Dermis microvascular lymphatic vessel endothelial cell (primary cell): ENCODE measurements around the gene IGF2BP2. TPM values are rescaled to one million over a fixed set of nuclear protein-coding genes. Genes with fewer than 3 reads are reported as not detected.
A peak's percentile ranks its signal among the peaks of the same experiment; 100 is the strongest.
"Not testable (repeated sequence)": the region's sequence is repeated elsewhere in the genome, so short reads cannot be mapped to it uniquely, and the experiment has no call there.

Experiments
- DNase-seq, 2 donors: peaks; one replicate each; pipeline versions ENCODE4 v3.0.0 to v3.0.0-alpha.2; 2010; ENCODE audit warnings: low read depth in 2 of 2
- total RNA-seq: library from RNA; depleted of rRNA; stranded (reverse); fragments of >200 nt; gene quantifications from 2 replicates; pipeline ENCODE4 v1.2.1, GENCODE V29; 2014

The IGF2BP2 gene
- total RNA-seq, 1 donor from 2014 or later = 26.8 TPM

DNA sequence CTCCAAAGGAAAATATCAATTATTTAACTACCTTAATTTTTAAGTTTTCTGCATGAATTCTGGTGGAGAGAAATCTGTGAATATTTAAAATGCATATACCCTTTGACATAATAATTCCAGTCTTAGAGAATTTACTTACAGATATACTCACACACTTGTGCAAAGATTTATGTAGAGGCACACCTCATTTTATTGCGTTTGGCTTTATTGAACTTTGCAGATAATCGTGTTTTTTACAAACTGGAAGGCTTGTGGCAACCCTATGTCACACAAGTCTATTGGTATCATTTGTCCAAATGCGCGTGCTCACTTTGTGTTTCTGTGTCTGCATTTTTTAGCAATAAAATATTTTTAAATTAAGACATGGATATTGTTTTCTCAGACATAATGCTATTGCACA, 157.3 kb downstream of the IGF2BP2 start:
- DNase-seq = no peak

DNA sequence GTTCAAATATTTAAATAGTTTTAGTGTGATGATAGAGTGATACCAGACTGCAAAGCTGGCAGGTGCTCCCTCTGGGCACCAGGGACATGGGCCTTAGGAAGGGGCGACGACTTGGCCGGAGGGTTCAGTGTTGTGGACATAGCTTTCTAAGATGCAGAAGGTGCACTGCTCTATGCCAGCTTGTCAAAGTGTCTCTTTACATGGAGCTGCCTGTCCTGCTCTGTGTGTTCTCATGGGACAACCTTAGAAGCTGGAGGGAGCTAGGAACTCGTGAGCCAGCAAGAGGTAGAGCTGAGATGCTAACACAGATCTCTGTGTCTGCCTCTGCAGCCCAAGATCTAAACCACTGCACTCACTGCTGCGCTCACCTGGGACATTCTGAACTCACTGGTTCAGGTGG, 160.9 kb downstream of the IGF2BP2 start:
- DNase-seq = no peak

DNA sequence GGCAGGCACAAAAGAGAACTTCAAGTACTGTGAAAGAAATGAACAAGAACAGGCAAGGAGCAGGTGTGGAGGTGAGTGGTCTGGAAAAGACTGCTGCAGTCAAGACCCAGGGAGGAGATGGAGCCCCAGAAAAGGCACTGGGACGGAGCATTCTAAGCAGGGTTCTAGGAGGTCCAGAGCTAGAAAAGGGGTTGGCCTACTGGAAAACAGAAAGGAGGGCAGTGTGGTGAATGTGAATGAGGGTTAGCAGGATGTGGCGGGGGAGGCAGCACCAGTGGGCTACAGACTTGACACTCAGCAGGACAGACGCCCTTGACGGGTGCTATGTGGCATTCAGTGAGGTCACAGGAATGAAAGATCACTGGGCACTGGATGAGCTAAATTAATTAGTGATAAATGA, 163.1 kb downstream of the IGF2BP2 start:
- no peak for DNase-seq

DNA sequence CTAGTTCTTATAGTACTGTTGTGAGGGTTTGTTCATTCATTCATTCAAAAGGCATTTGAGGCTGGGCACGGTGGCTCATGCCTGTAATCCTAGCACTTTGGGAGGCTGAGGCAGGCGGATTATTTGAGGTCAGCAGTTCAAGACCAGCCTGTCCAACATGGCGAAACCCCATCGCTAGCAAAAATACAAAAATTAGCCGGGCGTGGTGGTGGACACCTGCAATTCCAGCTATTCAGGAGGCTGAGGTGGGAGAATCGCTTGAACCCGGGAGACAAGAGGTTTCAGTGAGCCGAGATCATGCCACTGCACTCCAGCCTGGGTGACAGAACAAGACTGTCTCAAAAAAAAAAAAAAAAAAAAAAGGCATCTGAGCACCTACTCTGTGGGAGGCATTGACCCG, 163.5 kb downstream of the IGF2BP2 start:
- DNase-seq = not testable (repeated sequence)

DNA sequence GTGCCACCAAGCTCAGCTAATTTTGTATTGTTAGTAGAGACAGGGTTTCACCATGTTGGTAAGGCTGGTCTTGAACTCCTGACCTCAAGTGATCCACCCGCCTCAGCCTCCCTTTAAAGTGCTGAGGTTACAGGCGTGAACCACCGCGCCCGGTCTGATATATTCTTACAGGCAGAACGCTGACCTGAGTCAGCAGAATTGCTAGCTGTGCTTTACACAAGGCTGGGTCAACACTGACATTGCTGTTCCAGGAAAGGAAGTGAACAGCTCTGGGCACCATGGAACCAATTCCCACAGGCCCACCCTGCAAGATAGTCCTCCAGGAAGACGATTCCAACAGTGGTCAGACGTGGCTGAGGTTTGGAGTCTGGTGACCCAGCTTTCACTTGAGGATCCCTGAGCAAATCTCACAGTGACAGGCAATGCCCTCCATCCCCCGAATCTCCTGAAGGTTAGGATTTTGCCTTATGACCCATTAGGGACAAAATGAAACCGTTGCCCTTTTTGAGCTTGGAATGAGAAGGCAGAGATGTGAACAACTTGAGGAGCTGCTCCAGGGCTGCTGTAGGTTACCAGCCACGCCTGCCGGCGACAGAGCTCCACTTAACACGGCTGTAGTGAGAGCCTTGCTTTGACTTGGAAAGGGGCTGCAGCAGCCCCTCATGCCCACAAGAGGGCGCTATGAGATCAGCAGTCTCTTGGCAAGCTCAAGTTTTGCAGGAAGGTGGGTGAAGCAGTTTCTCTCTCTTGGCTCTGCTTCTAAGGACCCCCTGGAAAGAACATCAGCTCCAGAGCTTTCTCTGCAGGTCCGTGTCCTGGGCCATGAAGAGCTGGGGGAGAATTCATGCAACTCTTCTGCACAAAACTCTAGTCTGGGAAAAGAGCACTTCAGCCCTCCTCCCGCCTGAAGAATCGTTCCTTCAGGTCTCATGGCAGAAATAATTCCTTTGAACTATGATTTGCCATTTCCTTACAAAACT, 164.6 kb downstream of the IGF2BP2 start:
- DNase-seq = peak; percentile 65 to 86

DNA sequence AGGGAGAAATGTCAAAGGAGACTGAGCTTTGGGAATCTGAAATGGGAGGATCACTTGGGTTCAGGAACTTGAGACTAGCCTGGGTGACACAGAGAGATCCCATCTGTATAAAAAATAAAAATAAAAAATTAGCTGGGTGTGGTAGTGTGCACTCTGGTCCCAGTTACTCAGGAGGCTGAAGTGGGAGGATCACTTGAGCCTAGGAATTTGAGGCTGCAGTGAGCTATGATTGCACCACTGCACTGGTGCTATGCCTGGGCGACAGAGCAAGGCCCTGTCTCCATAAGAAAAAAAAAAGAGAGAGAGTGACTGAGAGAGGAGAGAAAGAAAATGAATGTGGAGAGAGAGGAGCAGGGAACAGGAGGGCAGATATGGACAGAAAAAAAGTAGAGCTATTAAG, 165.9 kb downstream of the IGF2BP2 start:
- no peak for DNase-seq

DNA sequence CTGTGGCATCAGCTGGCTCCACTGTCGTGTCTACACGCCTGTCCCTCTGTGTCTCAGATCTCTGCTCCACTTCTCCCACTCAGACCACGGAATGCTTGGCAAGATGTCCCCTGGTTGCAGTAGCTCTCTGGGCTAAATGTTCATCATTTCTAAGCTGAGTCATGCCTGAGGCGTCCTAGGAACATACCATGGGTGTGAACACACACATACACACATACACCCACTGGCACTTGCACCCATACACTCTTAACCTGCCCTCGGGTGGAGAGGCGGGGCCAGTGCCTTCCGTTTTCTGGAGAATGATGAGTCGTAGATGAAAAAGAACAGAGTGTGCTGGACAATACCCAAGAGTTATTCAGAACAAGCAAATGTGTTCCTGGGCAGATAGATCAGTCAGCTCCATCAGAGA, 166.3 kb downstream of the IGF2BP2 start:
- DNase-seq = peak in 1 of 2 donors; percentile 73

DNA sequence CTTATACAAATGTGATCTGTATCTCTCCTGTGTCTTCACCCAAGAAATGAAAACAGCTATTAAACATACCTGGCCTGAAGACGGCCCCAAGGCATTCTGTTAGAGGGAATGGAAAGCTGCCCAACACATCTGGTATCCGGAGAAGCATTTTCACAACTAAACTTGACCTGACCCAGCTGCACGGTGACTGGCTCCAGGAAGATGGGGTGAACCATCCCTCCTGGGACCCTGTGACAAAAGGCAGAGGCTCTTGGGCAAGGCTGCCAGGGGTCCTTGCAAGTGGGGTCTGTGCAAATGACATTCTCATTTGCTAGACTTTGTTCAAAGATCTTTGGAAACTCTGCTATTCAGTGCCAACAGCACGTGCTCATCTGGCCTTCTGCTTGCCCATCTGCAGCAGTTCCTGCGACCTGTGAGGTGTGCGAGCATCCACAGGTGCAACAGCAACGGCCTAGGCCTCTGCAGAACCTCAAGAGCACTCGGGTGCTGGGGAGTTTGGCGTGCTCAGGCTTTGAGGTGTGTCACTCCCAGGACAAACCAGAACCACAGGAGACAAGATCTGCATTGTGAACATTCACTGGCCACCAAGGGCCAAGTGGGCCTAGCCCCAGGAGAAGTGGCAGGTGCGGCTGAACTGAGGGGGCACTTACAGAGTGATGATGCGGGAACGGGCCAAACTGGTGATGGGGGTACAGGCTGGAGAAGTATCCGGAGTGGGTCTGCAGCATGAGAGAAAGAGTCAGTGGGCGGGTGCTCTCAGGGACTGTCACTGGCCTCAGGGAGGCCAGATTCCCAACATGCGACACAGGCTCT, 166.9 kb downstream of the IGF2BP2 start:
- no peak for DNase-seq

DNA sequence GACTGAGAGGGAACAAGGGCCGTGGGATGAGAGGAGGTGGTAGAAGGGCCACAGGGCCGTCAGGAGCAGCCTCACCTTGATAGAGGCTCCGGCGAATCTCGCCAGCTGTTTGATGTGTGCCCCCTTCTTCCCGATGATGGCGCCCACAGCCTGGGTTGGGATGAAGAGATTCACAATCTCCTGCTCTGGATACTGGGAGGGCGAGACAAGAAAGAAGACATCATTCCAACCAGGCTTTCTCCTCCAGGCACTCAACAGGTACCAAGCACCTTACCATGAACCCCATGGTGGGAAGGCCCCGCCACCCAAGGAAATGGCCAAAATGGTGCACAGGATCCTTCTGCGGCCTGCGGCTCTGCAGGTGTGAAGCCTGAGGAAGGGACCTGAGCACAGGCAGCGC, 167.6 kb downstream of the IGF2BP2 start:
- no peak for DNase-seq

DNA sequence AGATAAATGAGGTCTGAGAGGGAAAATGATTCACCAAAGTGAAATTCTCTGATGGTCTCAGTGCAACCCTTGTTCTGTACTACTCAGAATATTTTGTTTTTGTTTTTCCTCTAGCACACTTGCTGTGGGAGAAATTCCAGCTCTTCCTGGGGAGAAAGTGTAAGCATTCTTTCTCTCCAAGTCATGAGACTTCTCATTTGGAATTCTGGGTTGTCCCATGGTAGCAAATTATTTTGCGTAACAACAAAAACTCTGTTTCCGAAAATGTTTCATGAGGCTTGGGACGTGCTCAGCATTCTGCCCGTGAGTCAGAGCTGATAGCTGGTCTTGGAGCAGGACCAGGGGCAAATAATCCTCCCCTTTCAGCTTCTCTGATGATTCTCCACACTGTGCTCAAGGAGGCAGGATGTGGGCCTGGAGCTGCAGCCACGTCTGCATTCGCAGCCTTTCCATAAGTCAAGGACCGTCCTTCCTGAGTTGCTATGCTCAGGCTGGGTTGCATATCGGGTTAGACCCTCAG, 168.5 kb downstream of the IGF2BP2 start:
- DNase-seq = peak; percentile 36 to 91

DNA sequence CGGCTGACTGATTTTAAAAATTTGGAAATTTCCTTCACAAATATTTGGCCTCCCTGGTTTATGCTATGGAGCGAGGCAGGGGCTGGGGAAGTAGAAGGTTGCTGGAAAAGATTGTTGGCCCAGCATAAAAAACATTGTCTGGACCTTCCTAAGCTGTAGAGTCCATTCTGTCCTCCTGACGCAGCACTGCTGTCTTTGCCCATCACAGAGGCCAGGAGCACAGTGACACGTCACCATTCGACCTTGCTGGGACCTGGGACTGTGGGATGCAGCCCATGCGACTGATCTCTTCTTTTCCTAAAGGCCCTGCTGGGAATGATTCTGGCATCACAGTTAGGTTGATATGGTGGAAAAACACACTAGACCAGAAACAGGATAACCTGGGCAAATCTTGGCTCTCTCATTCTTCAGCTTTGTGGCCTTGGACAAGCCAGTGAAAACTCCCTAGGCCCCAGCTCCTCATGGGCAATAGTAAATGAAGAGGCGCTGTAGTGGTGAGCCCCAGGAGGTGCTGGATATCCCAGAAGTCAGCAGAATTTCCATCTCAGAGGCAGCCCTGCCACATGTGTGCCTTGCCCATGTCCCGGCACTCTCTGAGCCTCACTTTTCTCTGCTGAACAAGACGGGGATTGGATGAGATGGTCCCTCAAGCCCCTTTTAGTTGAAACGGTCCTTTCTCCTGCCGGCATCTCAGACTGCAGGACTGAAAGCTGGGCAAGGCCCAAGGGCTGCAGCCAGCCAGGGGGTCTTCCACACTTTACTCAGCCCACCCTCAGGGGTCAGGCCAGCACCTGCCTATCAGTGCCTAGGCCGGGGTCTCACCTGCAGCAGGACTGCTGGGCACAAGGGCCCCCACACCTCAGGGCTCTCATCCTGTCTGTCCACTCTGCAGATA, 169.2 kb downstream of the IGF2BP2 start:
- no peak for DNase-seq

DNA sequence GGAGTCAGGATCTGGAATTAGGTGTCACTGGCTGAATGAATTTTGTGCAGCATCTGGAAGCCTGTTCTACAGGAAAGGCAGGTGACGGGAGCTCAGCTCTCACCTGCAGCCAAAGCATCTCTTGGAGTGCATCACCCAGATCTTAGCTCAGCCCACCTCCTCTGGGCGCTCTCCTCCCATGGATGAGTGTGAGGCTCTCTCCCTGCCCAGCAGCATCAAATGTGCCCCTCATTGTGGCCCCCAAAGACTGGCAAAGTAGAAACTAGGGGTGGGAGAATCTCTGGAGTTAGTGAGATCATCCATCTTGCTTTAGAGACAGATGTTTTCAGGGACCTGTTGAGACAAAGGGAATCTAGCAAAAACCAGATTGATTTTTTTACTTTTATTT, 170.1 kb downstream of the IGF2BP2 start:
- no peak for DNase-seq

DNA sequence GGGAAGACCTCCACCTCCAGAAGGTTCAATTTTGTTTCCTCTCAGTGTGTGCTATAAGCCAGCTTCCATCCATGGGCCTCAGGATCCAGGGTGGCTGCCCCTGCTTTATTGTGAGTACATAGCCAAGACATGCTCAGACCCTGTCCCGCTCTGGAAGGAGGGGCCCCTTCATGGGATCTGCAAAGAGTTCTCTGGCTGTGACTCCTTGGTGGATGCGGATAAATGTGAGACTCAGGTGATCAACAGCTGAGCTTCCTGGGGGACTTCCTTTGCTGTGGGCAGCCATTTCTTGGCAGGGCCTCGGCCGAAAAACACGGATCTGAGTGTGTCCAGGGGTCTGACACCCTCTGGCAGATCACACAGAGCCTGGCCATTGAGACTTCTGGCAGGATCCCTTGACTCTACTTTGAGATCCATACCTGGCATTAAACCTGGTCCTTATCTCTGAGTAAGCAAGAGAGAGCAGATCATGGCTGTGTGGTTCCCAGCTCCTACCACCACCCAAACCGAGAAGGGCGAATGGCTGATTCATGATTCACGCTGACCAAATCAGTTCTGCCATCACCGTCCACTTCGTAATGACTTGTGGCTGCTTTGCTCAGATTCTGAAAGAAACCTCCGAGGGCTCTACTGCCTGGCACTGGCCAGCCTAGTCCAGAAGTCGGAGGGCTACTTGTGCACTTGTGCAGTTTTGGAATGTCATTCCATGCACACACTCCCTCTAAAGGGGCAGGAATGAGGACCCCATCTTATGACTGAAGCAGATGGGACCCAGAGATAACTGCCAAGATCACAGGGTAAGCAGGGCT, 170.7 kb downstream of the IGF2BP2 start:
- DNase-seq = no peak

DNA sequence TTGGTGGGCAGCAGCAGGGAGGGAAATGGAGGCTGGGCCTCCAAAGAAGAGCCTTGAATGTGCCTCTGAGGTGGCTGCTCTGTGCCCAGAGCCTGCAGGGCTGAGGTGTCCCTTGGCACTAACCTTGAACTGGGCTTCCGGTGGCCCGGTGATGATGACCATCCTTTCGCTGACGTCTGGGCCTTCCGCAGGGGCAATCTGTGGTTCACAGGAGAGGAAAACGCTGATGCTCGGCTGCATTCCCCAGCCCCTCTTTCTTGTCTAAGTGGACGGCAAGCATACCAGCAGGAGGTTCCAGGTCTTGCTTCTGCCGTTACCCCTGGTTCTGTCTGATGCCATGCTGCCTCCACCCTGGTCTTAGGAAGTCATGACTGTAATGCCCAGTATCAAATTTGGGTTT, 172.9 kb downstream of the IGF2BP2 start:
- DNase-seq = no peak

DNA sequence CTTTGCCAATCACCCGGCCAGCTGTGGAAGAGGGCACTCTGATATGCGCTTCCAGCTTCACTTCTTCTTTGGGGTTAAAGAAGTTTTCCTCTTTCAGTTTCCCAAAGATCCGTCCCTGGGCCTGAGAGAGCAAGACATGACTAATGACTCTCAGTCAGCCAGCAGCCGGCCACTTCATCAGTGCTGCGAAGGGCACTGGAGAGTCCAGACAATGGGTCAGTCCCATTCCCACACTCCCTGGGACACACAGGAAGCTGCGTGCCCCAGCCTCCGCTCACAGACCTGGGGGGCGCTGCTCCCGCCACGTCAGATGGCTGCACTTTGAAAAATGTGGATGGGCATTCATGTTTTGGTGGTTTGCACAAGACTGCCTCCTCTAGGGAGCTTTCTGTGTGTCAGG, 175.4 kb downstream of the IGF2BP2 start:
- no peak for DNase-seq

DNA sequence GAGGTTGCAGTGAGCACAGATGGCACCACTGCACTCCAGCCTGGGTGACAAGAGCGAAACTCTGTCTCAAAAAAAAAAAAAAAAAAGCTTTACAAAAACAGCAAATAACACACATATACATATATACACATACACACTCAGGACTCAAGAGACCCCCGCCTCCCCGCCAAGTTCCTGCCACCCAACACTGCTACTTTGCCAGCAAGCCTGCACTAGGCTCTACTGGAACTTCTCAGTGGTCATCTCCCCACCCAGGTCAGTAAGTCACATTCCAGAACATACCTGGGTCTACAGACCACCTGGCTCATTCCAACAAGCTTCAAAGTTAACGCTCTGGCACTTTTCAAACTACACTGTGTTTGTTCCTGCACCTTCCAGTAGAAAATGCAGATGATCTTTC, 176.4 kb downstream of the IGF2BP2 start:
- no peak for DNase-seq

DNA sequence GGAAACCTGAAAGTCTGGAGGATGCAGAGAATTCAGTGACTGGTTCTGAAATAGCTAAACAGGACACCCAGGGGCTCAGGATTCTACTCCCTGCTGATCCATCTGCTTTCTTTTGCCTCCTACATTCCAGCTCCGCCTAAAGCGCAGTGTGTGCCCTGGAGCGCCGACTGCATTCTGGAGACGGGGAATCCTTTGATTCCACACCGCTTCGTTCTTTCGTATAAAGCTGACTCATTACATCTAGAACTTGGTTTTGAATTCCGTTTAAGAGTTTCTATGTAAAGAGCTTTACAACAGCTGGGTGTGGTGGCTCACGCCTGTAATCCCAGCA, 177.0 kb downstream of the IGF2BP2 start:
- DNase-seq = no peak

DNA sequence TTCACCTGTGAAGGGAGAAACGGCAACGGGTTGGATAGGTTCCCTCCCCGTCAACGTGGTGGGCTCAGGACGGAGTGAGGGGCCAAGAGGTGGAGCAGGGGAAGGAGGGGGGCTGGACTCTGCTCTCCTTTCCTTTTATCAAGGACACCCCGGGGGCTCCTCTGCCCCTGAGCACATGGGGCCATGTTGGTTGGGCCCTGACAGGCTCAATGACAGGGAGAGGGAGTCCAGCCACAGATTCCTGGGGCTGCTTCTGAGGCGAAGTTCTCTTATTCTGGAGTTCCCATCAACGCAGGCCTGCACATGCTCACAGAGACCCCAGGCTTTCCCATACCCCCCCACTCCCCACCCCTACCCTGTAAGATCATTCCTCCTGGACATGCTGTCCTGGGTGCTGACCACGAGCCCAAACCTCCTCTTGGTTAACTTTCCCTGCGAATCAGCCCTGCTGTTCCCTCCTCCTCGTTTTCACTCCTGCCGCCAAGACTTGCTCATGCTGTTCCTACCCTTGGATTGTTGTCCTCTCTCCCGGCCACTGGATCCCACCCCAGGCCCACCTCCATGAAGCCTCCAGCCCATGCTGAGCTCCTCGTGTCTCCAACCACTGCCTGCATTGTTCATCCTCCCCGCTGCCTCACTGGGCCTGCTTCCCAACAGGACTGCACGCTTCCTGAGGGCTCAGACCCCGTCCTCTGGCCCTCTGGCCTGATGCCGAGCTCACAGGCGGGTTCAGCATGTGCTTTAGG, 177.5 kb downstream of the IGF2BP2 start:
- DNase-seq = no peak

DNA sequence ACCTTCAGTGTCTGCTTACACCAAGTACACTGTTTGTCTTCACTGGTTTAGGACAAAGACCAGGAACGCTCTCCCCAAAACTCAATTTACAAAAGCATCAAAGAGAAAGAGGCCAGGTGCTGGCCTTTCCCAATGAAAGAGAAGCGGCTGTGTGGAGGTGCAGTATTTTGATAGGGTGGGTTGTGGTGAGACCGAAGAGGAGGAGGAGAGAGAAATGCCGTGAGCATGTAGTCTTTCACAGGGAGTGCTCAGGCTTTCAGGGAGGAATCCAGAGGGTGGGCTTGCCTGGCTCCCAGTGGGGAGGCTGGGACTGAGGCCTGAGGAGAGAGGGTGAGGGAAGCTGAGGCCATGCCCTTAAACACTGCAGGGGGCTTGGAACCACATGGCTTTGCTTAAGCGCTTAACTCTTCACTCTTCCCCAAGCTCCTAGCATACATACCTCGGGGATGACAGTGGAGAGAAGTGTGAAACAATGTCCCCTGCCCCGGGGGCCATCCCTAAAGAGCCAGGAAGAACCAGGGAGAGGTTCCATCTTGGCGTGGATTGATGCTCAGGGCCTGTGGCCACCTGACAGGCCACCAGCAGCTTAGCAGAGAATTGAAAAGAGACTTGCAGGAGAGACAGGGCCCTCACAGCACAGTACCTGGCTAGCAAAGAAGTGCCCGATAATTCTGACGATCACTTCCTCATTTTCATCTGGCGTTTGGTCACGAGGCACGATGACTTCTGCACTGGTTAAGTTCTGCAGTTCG, 178.3 kb downstream of the IGF2BP2 start:
- no peak for DNase-seq
